Sigmoid colon (tissue), 7 donors: Measurements from ENCODE around the gene TCF7L2. TPM values are rescaled to one million over a fixed set of nuclear protein-coding genes. Genes with fewer than 3 reads are reported as not detected.
A peak's percentile ranks its signal among the peaks of the same experiment; 100 is the strongest.

Experiments used
- DNase-seq: peaks from one replicate; pipeline ENCODE4 v3.0.0-alpha.2; 2019
- H3K27ac ChIP-seq, 4 donors: fragments of 200-600 bp; sonication (generic); one replicate each; pipeline ENCODE4 v1.5.1; 2016 to 2019; ENCODE audit warnings: mild to moderate bottlenecking in 1 of 4
- H3K27me3 ChIP-seq, 3 donors: fragments of 200-600 bp; sonication (generic); one replicate each; pipeline ENCODE4 v1.5.1; 2019; ENCODE audit warnings: mild to moderate bottlenecking in 1 of 3
- H3K36me3 ChIP-seq, 4 donors: fragments of 200-600 bp; sonication (generic); one replicate each; pipeline ENCODE4 v1.5.1; 2016 to 2019
- H3K4me1 ChIP-seq, 4 donors: fragments of 200-600 bp; sonication (generic); one replicate each; pipeline ENCODE4 v1.5.1; 2017 to 2019
- H3K4me3 ChIP-seq, 4 donors: fragments of 200-600 bp; sonication (generic); one replicate each; pipeline ENCODE4 v1.5.1; 2017 to 2019; ENCODE audit warnings: mild to moderate bottlenecking in 2 of 4, moderate library complexity in 1 of 4
- H3K9me3 ChIP-seq, 4 donors: fragments of 200-600 bp in 3 of 4; sonication (generic) in 3 of 4; one replicate each; pipeline versions ENCODE4 v1.5.1 to v1.6.1; 2013 to 2019
- CTCF ChIP-seq, 4 experiments: fragments of 450-650 bp in 3 of 4; fragments of 200-600 bp in 1 of 4; IDR thresholded peaks; one replicate each; pipeline ENCODE4 v1.5.1; 2016 to 2019; ENCODE audit warnings: antibody characterized with exemption in 4 of 4, mild to moderate bottlenecking in 3 of 4, moderate library complexity in 2 of 4
- EP300 ChIP-seq, 4 donors: sonication (generic); formaldehyde crosslinking; IDR thresholded peaks; one replicate each; pipeline ENCODE4 v1.6.1; 2017; ENCODE audit warnings: antibody characterized with exemption in 4 of 4
- POLR2A ChIP-seq, 2 donors: fragments of 450-650 bp; IDR thresholded peaks; one replicate each; pipeline ENCODE4 v1.6.1; 2016; ENCODE audit warnings: antibody characterized with exemption in 2 of 2, mild to moderate bottlenecking in 2 of 2, moderate library complexity in 2 of 2
- POLR2AphosphoS5 ChIP-seq, 4 donors: sonication (generic); formaldehyde crosslinking; IDR thresholded peaks; one replicate each; pipeline ENCODE4 v1.6.1; 2017; ENCODE audit warnings: antibody characterized with exemption in 4 of 4
- WGBS, 2 donors: extraction: QIAGEN DNeasy Blood & Tissue Kit; methylation state at CpG; one replicate each; pipeline ENCODE4 v1.1.7; 2013; 5-methylcytosine and 5-hydroxymethylcytosine counted together
- intact Hi-C: fragments of 100-400 bp; cut with DNase I; formaldehyde crosslinking; loops from one replicate; pipeline ENCODE4 v1.15.1; 2023
- polyA plus RNA-seq, 3 donors: library from polyadenylated mRNA; stranded (reverse); fragments of 200-250 nt; gene quantifications; one replicate each; pipeline ENCODE4 v1.2.3, GENCODE V29; 2013
- total RNA-seq, 4 donors: library from RNA; depleted of rRNA; stranded (reverse); fragments of >200 nt; gene quantifications; one replicate each; pipeline ENCODE4 v1.1.0, GENCODE V29; 2016
- donor health status: healthy with polysubstance abuse.
- donor health status: Bipolar disorder and iron deficiency.
- donor health status: healthy.

TCF7L2 gene
- total and polyA plus RNA-seq, 7 donors, result 15.3 to 40.4 (median 30.0) TPM

- intact Hi-C loops, result no loop called here
- TF ChIP-seq POLR2A (IDR thresholded peaks at IDR 0.05), result no peak
- TF ChIP-seq POLR2AphosphoS5 (IDR thresholded peaks at IDR 0.05), result no peak
- no peak for TF ChIP-seq CTCF (IDR thresholded peaks at IDR 0.05)
- TF ChIP-seq EP300 (IDR thresholded peaks at IDR 0.05), result no peak
- peak overlapping the region; percentile 19 to 64 (median 42) for H3K27ac ChIP-seq
- H3K4me3 ChIP-seq, result no peak overlapping the region
- peak; percentile 30 for DNase-seq
- no peaks in the 10 kb centered on the region for H3K36me3 ChIP-seq
- H3K27me3 ChIP-seq, result no peaks in the 10 kb centered on the region
- WGBS, 2 donors, result 83 to 85% methylated on average over 13 of the region's 13 CpGs
- no peaks in the 10 kb centered on the region for H3K9me3 ChIP-seq
- H3K4me1 ChIP-seq, result peaks cover 0 to 80% (median 58%) of the 10 kb centered on the region in 4 donors
Observed at GRCh38 chr10:113047963-113048781, 98.1 kb downstream of the TCF7L2 start.

- intact Hi-C loops, result no loop called here
- Histone ChIP-seq H3K27ac (no peak overlapping the region), H3K4me1 (peaks cover 0 to 86% (median 65%) of the 10 kb centered on the region in 4 donors), H3K36me3 (no peaks in the 10 kb centered on the region), H3K27me3 (no peaks in the 10 kb centered on the region), H3K9me3 (no peaks in the 10 kb centered on the region), H3K4me3 (no peak overlapping the region)
- 87 to 88% methylated on average over 5 of the region's 5 CpGs for WGBS, 2 donors
- TF ChIP-seq POLR2AphosphoS5 (IDR thresholded peaks at IDR 0.05) (no peak), EP300 (IDR thresholded peaks at IDR 0.05) (no peak), CTCF (IDR thresholded peaks at IDR 0.05) (no peak), POLR2A (IDR thresholded peaks at IDR 0.05) (no peak)
- DNase-seq, result no peak
Observed at GRCh38 chr10:113049881-113050280, 99.8 kb downstream of the TCF7L2 start.

- Histone ChIP-seq H3K27ac (peak overlapping the region in 2 of 4 donors; percentile 39 to 48), H3K9me3 (no peaks in the 10 kb centered on the region), H3K4me1 (peaks cover 0 to 83% (median 67%) of the 10 kb centered on the region in 4 donors), H3K27me3 (no peaks in the 10 kb centered on the region), H3K4me3 (no peak overlapping the region), H3K36me3 (no peaks in the 10 kb centered on the region)
- DNase-seq, result peak; percentile 61
- no peak for TF ChIP-seq POLR2A (IDR thresholded peaks at IDR 0.05)
- no peak for TF ChIP-seq EP300 (IDR thresholded peaks at IDR 0.05)
- TF ChIP-seq CTCF (IDR thresholded peaks at IDR 0.05), result no peak
- TF ChIP-seq POLR2AphosphoS5 (IDR thresholded peaks at IDR 0.05), result no peak
- intact Hi-C loops, result no loop called here
- WGBS, 2 donors, result 82 to 84% methylated on average over 10 of the region's 10 CpGs
Observed at GRCh38 chr10:113052076-113052830, 102.2 kb downstream of the TCF7L2 start.

GRCh38 chr10:113053091-113053490 is 103.0 kb downstream of the TCF7L2 start:
- H3K27ac ChIP-seq, result peak overlapping the region in 3 of 4 donors; percentile 22 to 48 (median 39)
- DNase-seq, result peak; percentile 55
- no peak for TF ChIP-seq POLR2A (IDR thresholded peaks at IDR 0.05)
- peak in 1 of 4 donors; percentile 12 for TF ChIP-seq POLR2AphosphoS5 (IDR thresholded peaks at IDR 0.05)
- intact Hi-C loops, result no loop called here
- WGBS, 2 donors, result 81 to 84% methylated on average over 10 of the region's 10 CpGs
- peaks cover 0 to 83% (median 68%) of the 10 kb centered on the region in 4 donors for H3K4me1 ChIP-seq
- no peaks in the 10 kb centered on the region for H3K9me3 ChIP-seq
- H3K36me3 ChIP-seq, result no peaks in the 10 kb centered on the region
- H3K4me3 ChIP-seq, result no peak overlapping the region
- no peaks in the 10 kb centered on the region for H3K27me3 ChIP-seq

- Histone ChIP-seq H3K4me1 (peaks cover 0 to 83% (median 68%) of the 10 kb centered on the region in 4 donors), H3K4me3 (no peak overlapping the region), H3K9me3 (no peaks in the 10 kb centered on the region), H3K27ac (peak overlapping the region in 2 of 4 donors; percentile 39 to 48), H3K27me3 (no peaks in the 10 kb centered on the region), H3K36me3 (no peaks in the 10 kb centered on the region)
- 84 to 92% methylated on average over 5 of the region's 5 CpGs for WGBS, 2 donors
- intact Hi-C loops, result no loop called here
- peak; percentile 48 for DNase-seq
- TF ChIP-seq POLR2A (IDR thresholded peaks at IDR 0.05) (no peak), POLR2AphosphoS5 (IDR thresholded peaks at IDR 0.05) (no peak), CTCF (IDR thresholded peaks at IDR 0.05) (no peak), EP300 (IDR thresholded peaks at IDR 0.05) (no peak)
Observed at GRCh38 chr10:113053881-113054280, 103.8 kb downstream of the TCF7L2 start.
